Ovary (tissue), 3 donors: ENCODE results near the gene LRRC27.

Experiments
- CTCF ChIP-seq, 3 donors: fragments of 450-650 bp in 2 of 3; fragments of 200-600 bp in 1 of 3; IDR thresholded peaks; one replicate each; pipeline versions ENCODE4 v1.5.1 to v1.8.0; 2016 to 2022; ENCODE audit warnings: antibody characterized with exemption in 3 of 3, mild to moderate bottlenecking in 1 of 3
- POLR2A ChIP-seq: fragments of 450-650 bp; IDR thresholded peaks from one replicate; pipeline ENCODE4 v1.6.1; 2017; ENCODE audit warnings: antibody characterized with exemption, mild to moderate bottlenecking, moderate library complexity
- donor health status: DM: no; HTN: no; CAD: no.

DNA sequence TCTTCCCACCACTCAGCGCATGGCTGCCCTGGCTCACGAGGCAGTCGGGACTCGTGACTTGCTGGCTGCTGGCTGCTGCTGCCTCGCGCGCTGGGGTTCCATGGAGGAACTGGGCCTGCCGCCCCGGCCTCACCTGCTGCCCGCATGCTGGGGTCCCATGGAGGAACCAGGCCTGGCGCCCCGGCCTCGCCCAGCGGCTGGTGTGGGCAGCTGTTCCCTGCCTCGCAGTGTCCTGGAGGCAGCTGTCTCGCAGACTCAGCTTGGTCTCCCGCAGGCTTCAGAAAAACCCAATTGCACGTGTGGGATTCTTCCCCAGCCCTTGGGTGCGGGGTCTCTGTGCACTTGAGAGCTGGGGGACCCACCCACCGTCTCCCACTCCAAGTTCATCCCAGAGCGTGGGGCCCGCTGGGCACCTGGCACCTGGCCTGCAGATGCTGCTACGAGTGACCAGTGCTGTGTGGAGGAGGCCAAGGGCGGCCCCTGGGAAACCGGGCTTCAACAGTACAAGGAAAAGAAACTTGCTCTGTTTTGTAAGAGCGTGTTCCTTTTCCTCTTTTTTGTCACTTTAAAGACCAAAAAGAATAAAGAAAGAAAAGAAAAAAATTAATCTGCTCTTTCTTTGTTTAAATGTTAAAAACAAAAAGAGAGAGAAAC lies 85.4 kb downstream of the LRRC27 start:
- TF ChIP-seq CTCF (IDR thresholded peaks at IDR 0.05) (no peak), POLR2A (no peak)
